ENCODE data around the gene RBFOX2. TPM values are rescaled to one million over a fixed set of nuclear protein-coding genes. Genes with fewer than 3 reads are reported as not detected.

RBFOX2 gene
- total RNA-seq, 1 donor from 2014 or later, result 126 TPM

DNA sequence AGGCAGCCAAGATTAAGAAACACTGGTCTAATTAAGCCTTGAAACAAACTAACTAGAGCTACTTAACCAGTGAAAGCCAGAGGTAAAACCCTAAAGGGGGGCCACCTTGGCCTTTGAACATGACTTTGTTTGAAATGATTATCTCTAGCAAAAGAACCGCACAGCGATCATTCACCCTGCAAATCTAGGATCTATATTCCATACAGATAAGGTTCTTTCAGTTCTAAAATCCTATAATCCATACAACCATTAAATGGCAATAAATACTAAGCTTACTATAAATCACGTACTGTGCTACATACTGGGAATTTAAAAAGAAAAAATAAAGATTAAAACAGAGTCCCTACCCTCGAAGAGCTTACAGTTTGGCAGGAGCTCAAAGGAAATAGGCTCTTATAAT is 40.6 kb downstream of the RBFOX2 start:
- Mint-ChIP-seq H3K4me3 (no peak overlapping the region), H3K4me1 (peaks cover 33% of the 10 kb centered on the region)
- DNase-seq (ENCODE audit: low read depth, low spot score), result no peak

DNA sequence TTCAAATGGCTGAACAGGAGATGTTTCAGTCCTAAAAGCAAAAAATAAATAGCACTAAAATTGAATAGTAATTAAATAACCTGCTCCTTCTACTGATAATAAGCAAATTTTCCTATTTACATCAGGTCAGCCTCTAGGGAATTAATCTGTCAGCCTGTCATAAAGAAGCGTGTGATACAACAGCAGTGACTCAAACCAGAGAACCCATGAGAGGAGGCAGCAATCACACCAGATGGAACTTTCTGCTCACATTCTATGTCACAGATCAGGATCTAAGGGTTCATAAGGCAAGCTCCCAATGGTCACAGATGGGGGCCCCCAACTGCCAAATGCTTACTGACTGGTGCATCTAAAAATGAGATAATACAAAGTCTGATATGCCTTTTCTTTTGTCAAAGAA is 41.1 kb downstream of the RBFOX2 start:
- H3K9me3 Mint-ChIP-seq, result no peaks in the 10 kb centered on the region
- H3K27ac Mint-ChIP-seq (ENCODE audit: unreplicated experiment), result no peak overlapping the region
- H3K36me3 Mint-ChIP-seq (ENCODE audit: low read depth), result no peaks in the 10 kb centered on the region
- H3K4me3 Mint-ChIP-seq, result no peak overlapping the region
- TF ChIP-seq, protein P1, sequence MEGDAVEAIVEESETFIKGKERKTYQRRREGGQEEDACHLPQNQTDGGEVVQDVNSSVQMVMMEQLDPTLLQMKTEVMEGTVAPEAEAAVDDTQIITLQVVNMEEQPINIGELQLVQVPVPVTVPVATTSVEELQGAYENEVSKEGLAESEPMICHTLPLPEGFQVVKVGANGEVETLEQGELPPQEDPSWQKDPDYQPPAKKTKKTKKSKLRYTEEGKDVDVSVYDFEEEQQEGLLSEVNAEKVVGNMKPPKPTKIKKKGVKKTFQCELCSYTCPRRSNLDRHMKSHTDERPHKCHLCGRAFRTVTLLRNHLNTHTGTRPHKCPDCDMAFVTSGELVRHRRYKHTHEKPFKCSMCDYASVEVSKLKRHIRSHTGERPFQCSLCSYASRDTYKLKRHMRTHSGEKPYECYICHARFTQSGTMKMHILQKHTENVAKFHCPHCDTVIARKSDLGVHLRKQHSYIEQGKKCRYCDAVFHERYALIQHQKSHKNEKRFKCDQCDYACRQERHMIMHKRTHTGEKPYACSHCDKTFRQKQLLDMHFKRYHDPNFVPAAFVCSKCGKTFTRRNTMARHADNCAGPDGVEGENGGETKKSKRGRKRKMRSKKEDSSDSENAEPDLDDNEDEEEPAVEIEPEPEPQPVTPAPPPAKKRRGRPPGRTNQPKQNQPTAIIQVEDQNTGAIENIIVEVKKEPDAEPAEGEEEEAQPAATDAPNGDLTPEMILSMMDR (conservative IDR thresholded peaks at IDR 0.05), result no peak
- no peaks in the 10 kb centered on the region for H3K27me3 Mint-ChIP-seq (ENCODE audit: low read depth)
- DNase-seq (ENCODE audit: low read depth, low spot score), result no peak
- H3K4me1 Mint-ChIP-seq, result peaks cover 38% of the 10 kb centered on the region

More for the DNA sequence above, 40.6 kb downstream of the RBFOX2 start:
- TF ChIP-seq, protein P1 (conservative IDR thresholded peaks at IDR 0.05), result no peak
- no peaks in the 10 kb centered on the region for H3K36me3 Mint-ChIP-seq (ENCODE audit: low read depth)
- H3K9me3 Mint-ChIP-seq, result no peaks in the 10 kb centered on the region
- no peaks in the 10 kb centered on the region for H3K27me3 Mint-ChIP-seq (ENCODE audit: low read depth)
- H3K27ac Mint-ChIP-seq (ENCODE audit: unreplicated experiment), result no peak overlapping the region

DNA sequence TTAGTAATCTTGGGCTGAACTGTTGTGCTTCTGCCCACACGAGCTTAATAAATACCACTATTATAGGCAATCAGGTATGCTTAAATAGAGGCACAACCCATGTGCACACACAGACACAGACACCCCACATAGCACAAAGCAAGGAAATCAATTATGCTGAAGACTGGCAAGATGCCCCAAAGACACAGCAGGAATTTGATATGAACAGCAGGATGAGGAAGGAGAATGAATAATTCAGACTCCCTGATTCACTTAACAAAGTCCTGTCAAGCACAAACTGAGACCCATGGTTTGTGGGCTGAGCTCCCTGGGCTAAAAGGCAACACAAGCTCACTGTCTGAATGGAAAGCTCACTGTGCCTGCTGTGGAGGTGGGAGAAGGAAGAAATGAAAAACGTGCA is 42.5 kb downstream of the RBFOX2 start:
- Mint-ChIP-seq H3K27ac (ENCODE audit: unreplicated experiment) (peak overlapping the region; percentile 37), H3K4me3 (no peak overlapping the region), H3K36me3 (ENCODE audit: low read depth) (no peaks in the 10 kb centered on the region), H3K9me3 (no peaks in the 10 kb centered on the region), H3K27me3 (ENCODE audit: low read depth) (no peaks in the 10 kb centered on the region), H3K4me1 (peaks cover 48% of the 10 kb centered on the region)
- TF ChIP-seq, protein P1 (conservative IDR thresholded peaks at IDR 0.05), result no peak
- no peak for DNase-seq (ENCODE audit: low read depth, low spot score)

DNA sequence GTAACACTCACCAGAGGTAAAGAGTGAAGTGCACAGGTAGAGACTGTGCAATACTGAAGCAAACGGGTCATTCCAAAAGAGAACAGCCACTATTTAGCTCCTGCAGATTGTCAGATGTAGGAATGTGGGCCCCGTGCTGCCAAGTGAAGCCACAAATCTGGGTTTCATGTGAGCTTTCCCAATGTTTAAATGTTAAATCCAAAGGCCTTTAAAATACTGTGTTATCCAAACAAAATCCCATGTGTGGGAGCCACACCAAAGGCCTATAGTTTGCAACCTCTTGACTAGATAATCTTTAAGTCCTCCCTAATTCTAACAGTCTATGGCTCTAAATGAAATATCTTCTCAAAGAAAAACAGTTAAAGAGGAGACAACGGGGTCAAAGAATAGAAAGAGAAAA is 43.3 kb downstream of the RBFOX2 start:
- no peak overlapping the region for H3K27ac Mint-ChIP-seq (ENCODE audit: unreplicated experiment)
- no peaks in the 10 kb centered on the region for H3K27me3 Mint-ChIP-seq (ENCODE audit: low read depth)
- H3K36me3 Mint-ChIP-seq (ENCODE audit: low read depth), result no peaks in the 10 kb centered on the region
- TF ChIP-seq, protein P1 (conservative IDR thresholded peaks at IDR 0.05), result no peak
- H3K4me3 Mint-ChIP-seq, result no peak overlapping the region
- H3K4me1 Mint-ChIP-seq, result peaks cover 48% of the 10 kb centered on the region
- no peaks in the 10 kb centered on the region for H3K9me3 Mint-ChIP-seq
- DNase-seq (ENCODE audit: low read depth, low spot score), result no peak

DNA sequence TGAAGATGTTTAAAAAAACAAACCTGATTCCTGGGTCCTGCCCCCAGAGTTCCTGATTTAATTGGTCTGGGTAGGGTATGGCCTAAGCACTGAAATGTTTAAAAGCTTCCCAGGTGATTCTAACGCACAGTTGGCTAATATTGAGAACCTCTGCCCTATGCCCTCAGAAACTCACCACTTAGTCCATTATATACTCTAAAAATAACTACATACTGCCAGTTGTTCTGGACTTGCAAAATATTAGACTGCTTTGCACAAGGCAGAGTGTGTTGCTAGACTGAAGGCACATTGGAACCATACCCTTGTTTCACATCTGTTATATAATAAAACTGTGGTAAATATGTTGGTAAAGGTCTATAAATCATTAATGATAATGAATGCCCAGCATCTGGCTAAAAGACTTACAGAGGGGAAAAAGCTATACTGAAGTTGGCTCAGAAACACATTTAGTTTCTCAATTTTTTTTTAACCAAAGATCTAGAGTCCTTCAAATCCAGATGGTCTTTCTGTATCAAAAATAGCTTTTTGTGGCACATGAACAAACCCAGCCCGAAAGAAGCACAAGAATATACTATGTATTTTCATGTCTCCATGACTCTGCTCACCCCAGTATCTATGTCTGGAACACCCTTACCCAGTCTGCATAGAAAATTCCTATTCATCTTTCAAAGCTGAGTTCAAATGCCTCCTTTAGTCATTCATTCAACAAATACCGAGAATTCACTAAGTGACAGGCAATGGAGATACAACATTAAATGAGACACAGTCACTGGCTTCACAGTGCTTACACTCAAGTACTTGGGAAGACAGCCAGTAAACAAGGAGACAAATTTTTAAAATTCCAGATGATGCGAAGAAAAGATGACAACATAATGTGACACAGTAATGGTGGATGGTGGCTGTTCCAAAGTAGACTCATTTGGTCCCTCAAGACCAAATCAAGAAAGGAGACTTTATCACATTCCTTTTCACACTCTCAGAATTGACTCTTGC is 44.1 kb downstream of the RBFOX2 start:
- DNase-seq (ENCODE audit: low read depth, low spot score), result no peak
- Mint-ChIP-seq H3K27ac (ENCODE audit: unreplicated experiment) (no peak overlapping the region), H3K9me3 (no peaks in the 10 kb centered on the region), H3K36me3 (ENCODE audit: low read depth) (no peaks in the 10 kb centered on the region), H3K4me3 (no peak overlapping the region), H3K4me1 (peaks cover 48% of the 10 kb centered on the region), H3K27me3 (ENCODE audit: low read depth) (no peaks in the 10 kb centered on the region)
- TF ChIP-seq, protein P1 (conservative IDR thresholded peaks at IDR 0.05), result no peak

All from neural crest cell (in vitro differentiated cells).